GM12892 (cell line): Measurements from ENCODE around the gene DPAGT1.

ENCODE experiments used
- POLR2A ChIP-seq: IDR thresholded peaks from 2 replicates; pipeline ENCODE4 v1.6.1; 2011; ENCODE audit warnings: low read depth, low read length, control low read depth
- TAF1 ChIP-seq: IDR thresholded peaks from 2 replicates; pipeline ENCODE4 v1.6.1; 2011; ENCODE audit warnings: low read depth, mild to moderate bottlenecking, control low read depth, low read length, borderline replicate concordance

GRCh38 chr11:119113716-119114115 lies 12.1 kb upstream of the DPAGT1 start:
- TF ChIP-seq POLR2A (no peak), TAF1 (no peak)
